GM19452 (cell line): ENCODE results near the gene CORO1C.

Source experiments
- ATAC-seq: cut with Tn5 transposase; IDR thresholded peaks from one replicate; pipeline ENCODE4 v1.9.1; 2021; ENCODE audit not compliant: unreplicated experiment

CORO1C gene

DNA sequence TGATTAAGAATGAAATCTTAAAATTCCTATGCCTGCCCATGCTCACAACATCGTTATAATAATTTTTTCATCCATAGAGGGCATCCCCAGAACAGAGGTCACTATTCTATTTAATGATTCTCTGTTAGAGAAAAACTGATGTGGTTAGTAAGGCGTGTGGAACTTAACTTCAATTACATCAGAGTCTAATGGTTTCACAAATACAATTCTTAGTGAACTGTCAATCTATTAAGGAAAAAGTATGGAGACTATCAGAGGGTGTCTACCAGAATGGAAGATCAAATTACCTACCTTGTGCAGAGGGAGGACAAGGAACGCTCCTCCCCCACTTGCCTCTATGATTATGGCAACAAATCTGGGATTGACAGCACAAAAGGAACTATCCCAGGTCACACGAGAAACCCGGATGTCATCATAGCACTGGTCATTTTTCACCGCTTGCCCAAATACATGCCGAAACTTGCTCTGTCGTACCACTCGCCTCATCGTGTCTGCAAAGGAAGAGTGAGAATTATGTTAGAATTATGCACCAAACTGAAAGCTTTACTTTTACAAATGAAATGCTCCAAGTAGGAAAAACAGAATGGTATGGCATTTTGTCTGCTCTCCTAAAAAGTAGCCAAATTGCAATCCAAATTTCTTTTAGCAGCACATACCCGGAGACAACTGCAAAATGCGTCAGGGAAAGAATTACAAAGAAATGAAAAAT lies 30.3 kb downstream of the CORO1C start:
- ATAC-seq: no peak

DNA sequence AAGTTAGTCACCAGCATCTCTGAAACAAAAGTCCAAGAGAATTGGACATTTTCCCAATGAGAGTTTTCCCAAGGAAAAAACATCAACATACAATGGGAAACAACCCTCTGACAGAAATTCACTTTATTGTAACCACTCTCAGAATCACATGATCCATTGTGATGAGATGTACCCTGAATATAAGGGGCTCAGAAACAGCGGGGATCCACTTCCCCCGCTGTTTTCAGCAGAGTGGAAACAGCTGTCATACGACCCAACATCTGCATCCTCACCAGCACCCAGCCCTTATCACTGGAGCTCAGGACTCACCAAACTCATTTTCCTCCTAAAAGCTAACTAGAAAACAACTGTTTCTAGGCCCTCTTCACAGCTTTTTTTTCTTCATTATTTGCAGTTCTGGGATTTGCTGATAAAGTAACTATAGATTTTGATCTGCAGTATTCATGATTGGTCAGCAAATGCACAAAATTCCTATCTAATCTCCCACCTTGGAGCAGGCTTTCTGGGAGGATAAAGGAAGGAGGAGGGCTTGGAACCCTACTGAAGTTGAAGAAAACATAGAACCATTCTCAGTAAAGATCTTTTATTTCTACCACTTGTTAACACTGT lies 31.3 kb downstream of the CORO1C start:
- no peak for ATAC-seq

DNA sequence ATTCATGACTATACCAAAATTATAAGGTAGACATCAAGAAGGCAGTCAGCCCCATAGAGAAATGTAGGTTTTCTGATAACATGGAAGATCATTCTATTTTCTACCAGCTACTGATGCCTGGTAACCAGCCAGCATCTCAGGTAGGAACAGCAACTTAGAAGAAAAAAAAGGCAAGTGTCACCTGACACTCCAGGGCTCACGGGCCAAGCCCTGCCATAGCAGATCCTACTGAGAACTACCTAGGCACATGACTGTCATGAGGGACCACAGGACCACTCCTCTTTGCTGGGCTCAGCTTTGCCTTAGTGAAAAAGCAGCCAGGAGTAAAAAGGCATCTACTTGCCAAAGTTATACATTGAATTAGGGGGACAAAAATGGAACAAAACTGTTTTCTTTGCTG lies 33.4 kb downstream of the CORO1C start:
- ATAC-seq: no peak

DNA sequence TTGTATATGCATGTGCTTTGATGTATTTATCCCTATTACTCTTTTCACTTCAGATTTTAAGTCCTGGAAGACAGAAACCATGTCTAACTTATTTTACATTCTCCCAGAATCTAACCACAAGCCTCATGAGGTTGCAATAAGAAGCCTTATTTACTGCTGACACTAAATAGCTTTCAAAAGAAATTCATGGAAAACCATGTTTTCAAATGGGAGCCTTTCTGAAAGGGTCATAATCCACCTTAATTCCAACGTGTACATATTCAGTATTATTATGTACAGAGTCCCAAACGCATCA lies 34.4 kb downstream of the CORO1C start:
- ATAC-seq: no peak

DNA sequence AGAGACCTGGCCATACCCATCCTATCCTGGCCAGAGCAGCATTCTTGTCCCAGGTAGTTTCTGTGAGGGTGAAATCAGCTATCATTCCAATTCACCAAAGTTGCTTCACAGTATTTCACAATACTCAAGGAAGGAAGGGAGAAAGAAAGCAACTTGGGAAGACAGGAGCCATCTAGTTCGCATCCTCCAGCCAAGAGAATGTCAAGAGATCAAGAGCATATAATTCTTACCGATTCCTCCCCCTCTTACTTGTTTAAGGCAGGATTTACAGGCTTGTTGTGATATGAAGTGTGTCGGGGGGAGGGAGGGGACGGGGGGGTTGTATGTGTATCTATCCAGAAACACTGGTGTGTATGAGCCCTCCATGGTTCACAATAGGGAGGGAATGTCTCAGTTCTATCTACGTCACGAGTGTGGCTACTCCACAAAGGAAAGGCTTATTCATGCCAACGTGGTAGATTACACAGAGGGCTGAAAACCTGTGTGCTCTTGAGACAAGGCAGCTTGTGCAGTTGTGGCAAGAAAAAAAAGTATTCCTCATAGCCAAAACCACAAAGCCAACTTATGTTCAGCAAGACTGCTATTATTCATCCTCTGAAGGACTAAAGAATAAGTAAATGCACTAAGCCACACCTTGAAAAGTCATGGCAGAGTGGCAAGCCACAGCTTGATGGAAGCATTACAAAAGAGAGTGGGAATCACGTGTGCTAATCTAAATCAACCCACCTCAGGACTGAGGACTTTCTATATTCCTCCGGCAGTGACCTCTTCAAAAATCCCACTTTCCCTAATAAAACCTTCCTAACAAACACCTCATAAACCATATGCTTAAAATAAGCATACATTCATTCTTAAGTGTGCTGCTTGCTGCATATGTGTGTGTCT lies 35.0 kb downstream of the CORO1C start:
- no peak for ATAC-seq

DNA sequence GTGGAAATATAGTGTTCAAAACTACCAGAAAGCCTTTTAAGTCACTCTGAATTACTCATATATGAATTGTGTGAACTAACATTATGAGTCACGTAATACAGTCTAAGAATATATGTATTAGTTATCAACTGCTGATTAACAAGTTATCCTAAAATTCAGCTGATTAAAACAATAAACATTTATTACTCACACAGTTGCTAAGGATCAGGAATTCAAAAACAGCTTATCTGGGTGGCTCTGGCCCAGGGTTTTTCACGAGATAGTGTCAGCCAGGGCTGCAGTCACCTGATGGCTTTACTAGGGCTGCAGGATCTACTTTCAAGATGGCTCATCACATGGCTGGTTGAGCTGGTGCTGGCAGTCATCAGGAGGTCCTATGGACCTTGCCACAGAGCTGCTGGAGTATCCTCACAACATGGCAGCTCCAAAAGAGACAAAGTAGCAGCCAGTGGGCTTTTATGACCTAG lies 36.5 kb downstream of the CORO1C start:
- ATAC-seq: no peak

DNA sequence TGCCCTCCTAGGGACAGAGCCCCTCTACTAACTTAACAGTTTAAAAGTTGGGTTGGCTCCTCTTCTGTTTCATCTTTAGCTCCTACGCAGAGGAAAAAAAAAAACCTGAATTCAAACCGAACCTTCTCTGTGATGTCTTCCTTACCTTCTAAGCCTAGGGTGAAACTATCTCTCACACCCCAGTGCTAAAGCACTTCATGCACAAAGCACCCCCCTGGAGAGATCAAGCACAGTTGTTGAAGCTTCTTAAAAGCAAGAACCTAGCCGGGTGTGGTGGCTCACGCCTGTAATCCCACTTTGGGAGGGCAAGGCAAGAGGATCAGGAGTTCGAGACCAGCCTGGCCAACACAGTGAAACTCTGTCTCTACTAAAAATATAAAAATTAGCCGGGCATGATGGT lies 37.6 kb downstream of the CORO1C start:
- ATAC-seq: no peak

DNA sequence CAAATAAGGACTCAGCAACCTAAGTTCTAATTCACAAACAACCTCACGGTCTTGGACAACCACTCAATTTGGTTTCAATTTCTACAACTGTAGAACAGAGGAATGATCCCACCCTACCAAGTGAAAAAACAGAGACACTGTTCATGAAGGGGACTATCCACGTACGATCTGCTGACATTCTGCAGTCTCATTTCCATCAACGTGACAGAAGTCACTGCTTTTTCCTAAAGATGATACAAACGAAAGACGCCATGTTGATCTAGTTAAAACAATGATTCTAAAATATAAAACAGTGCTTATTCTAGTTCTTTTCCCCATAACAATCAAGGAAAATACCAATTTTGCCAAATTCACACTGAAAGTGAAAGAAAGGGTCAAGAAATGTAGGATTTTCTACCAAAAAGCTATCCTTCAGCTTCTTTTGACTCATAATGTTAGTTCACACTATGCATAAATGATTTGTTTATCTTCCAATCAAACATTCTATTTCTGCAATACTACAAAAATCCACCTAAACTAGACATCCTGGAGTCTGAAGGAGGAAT lies 38.1 kb downstream of the CORO1C start:
- ATAC-seq: no peak

DNA sequence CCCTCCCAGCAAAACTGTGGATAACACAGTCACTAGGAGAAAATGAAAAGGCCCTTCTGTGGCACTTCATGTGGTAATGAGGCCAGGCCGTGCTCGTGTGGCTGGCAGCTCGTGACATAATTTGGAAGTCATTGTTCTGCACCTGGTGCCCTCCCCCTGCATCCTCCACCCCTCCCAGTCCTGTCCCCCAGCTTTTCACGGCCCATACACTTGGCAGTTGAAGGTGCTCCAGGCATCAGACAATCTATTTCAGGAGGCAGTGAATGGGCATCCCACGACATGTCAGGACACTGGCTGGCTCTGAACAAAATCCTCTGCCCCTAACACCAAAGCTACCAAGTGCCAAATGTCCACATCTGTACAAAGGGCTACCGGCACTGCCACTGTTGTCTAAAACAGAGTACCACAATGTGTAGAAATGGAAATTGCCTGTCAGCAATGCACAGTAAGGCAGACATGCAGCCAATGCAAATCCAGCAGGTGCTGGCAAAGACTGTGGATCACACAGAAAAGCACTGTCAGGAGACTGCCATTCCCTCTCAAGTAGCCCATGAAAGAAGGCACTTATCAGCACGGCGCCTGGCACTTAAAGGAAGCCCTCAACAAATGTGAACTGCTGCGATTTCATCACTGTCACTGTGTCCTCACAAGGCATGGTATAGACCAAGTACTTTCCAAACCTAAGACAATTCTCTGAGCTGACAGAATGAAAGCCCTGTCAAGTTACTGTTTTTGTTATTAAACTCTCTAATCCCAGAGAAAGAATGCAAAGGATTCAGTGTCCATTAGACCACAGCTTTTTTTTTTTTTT lies 39.1 kb downstream of the CORO1C start:
- ATAC-seq: no peak

DNA sequence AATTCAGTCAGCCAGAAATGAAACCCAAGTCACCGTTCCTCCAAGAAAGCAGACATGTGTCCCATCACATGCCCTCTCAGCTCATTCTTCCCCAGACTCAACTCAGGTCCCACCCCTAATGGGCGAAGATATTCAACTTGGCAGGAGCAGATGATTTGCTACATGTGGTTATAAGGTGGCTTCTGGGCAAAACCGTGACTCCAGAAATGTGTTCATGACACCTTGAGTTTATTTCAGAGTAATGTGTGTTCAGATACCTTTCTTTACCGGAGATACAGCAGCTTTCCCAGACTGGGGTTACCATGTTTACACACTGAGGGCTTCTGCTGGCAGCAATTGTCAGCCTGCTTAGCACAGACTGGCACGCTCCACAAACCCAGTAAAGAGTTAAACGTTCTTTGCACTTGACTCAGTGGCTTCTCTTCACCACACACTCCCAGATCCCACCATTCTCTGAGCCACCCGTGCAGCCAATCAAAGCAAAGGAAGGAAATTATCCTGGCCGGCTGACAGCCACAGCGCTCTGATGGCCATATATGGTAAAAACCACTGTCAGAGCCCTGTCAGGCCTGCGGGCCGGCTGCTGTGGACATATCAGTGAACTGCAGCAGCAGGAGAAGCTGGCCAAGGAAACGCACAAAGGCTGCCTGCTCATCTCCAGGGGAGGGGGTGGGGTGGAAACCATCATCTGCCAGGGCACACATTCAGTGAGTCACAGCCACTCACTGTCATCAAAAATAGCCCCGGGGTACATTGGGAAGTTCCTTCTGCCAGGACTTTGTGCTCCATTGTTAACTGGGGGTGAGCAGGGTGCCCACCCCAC lies 39.9 kb downstream of the CORO1C start:
- peak; percentile 65 for ATAC-seq

DNA sequence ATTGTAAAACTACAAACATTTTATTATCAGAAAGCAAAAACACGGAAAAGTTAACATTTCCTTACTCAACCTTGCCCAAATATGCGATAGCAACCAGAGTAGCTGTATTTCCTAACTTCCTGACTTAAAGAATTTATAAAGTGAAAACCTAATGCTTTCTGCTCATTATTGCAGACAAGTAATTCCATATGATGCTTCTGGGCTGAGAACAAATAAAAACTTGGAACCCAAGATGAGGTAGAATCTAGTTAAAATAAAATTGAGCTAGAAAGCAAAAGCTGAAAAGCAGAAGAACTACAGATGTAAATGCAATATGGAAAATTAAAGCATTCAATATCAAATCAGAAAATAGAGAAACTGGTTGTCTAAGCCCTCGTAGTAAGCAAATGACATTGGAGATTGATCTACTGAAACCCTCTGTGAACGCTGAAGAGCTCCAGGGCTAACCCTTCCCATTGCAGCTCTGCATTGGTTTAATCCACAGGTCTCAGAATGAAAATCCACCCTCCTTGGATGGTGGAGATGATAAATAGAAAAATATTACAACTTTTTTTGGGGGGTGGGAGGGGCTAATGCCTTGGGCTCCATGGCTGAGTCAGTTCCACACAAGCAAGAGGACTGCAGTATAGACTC lies 40.7 kb downstream of the CORO1C start:
- no peak for ATAC-seq

DNA sequence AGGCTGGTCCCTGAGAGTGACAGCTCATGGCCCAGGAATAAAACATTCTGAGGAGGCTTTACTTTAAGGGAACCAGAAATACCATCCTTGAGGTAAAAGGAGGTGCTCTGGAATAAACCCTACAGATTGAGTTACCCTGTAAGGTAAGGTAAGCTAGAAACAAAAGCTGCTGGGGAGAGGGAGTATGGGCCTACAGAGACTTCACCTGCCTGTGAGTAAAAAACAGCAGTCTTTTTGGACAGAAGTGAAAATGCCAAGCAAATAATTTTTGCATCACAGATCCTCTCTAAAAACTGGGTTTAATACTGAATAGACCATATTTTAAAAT lies 41.2 kb downstream of the CORO1C start:
- no peak for ATAC-seq

DNA sequence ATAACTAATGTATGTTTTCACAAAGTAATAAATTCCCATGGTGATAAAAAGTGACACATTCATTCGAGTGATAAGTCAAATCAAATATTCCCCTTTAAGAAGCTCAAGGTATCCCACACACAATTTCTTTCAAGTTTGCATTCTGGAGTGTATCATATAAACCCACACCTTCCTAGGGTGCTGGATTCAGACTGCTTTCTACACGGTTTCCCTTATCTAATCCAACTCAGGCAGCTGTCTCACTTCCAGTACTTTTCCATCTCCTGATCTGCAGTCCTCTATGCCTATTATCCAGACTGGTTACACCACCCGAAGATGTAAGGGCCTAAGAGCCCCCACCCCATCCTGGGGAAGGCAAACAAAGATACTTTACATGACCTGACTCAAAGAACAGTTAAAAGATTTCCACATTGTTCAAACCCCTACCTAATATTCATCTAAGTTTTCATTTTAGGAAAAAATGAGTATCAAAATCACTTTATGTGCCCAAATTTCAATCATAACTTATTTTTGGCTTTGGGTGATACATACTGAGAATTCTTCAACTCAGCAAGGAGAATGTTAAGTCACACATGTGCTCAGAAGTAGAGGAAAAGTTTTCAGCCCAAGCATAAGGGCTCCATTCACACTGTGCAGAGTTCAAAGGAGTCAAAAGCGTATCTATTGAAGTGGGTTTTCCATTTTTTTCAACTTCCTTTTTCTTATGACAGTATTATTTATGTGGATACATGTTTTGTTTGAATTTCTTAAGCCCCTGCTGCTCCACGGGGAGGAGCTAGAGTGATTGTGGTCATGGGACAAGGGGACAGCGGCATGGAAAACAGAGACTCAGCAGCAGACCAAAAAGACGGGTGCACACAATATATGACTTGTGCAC lies 41.8 kb downstream of the CORO1C start:
- no peak for ATAC-seq

DNA sequence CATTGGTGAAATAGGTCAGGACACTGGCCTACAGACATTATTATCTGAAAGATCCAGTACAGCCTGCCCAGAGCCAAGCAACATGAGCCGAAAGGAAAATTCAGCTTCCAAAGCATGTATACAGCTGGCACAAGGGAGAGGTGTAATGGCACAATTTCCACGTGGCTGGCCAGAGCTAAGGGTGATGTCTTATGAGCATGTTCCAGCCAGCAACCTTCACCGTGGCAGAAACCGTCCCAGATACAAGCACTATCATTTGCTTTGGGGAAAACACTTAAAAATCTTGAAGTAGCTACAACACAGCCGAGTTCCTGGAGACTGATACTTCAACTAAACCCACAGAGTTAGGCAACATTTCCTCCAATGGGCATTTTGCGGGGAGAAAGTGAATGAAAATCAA lies 44.5 kb downstream of the CORO1C start:
- ATAC-seq: no peak

DNA sequence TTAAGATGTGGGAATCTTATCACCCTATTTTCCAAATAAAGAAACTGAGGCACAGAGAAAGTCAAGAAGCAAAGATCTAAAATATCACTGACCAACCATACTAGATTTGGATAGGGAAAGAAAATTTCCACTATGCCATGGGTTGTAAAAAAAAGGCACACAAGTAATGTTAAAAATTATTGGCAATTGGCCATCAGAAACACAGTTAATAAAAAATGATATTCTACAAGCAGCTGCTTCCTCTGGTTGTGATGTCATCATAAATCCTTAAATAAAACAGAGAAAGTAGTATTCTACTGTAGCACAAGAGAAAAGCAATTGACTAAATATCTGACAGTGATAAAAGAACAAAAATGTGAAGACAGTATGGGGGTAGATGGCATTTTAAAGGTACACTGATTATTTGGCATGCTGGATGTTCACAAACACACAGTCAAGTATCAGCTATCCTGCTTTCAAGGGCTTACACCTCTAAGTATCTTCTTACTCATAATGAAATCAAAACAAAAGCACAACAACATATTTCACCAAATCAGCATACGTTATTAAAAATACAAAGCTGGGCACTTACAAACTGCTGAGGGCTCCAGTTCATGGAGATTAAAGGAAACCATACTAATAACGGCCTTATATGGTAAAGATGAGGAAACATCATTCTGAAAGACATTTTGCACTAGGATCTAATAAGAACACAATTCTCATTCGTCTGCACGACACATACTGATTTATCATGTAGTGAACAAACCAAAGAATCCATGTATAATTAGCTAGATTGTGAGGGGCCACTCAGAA lies 45.7 kb downstream of the CORO1C start:
- no peak for ATAC-seq

DNA sequence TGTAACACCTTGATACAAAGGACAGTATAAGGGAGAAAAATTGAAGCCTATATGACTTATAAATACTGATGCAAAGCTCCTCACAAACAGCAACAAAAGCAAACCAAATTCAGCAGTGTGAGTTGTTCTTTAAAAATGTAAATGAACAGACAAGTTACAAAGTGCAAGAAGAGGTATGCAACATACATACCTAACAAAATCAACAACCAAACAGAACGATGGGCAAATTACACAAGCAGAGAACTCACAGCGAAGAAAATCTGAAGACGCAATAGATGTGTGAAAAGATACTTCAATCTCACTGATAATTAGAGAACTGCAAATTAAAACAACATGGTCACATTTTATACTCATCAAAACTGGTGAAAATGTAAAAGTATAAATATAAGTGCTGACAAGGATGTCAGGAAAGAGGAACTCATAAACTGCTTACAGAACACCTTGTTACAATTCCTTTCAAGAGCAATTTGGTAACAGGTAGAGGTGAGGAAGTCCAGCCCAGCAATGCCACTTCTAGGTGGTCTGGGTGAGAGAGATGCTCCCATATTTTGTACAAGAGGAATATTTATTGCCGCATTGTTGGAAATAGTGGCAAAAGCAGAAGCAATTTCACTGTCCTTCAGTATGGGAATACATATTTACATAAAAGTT lies 47.3 kb downstream of the CORO1C start:
- no peak for ATAC-seq

DNA sequence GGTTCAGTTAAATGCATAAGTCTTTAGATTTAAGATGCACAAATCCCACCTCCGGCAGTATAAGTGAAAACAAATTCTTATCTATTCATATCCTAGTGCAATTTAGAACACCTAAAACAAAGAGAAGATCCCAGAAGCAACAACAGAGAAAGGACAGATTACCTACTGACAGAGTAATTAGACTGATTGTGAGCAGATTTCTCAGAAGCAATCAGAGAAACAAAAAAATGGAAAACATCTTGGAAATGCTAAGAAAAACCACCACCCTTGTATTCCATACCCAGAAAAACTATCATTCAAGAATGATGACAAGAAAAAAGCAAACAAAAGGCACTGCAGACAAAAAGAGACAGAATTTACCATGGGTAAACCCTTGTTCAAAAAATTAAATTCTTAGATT lies 50.0 kb downstream of the CORO1C start:
- no peak for ATAC-seq
